Measurements from ENCODE around the gene CFAP97.
"Not testable (repeated sequence)": the region's sequence is repeated elsewhere in the genome, so short reads cannot be mapped to it uniquely, and the experiment has no call there.

Gene CFAP97

DNA sequence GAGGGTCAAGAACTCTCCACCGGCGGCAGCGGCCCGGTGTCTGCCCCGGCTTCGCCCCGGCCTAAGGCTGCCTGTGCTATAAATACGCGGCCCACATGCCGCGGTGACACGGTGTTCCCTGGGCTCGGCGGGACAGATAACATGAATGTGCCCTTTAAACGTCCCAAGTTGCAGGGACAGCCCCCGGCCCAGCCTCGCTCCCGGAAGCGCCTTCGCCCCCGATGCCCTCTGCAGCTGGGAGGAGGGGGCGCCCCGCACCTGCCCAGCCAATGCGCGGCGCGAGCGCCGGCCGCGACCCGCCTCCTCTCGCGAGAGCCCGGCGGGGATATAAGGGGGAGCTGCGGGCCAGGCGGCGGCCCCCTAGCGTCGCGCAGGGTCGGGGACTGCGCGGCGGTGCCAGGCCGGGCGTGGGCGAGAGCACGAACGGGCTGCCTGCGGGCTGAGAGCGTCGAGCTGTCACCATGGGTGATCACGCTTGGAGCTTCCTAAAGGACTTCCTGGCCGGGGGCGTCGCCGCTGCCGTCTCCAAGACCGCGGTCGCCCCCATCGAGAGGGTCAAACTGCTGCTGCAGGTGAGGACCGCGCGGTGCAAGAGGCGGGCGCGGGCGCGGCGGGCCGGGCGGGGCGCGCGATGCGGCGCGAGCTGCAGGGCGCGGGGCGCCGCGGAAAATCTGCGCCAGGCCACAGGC is 60.7 kb downstream of the CFAP97 start, which contains the start of gene SLC25A4:
Gene SLC25A4, plus strand, starts transcription at position 355 of the 689 bp plus-strand sequence. Its CDS starts 107 bp downstream, at position 462.
- DNase-seq (ENCODE audit: low read depth, low spot score) = peak; percentile 70

DNA sequence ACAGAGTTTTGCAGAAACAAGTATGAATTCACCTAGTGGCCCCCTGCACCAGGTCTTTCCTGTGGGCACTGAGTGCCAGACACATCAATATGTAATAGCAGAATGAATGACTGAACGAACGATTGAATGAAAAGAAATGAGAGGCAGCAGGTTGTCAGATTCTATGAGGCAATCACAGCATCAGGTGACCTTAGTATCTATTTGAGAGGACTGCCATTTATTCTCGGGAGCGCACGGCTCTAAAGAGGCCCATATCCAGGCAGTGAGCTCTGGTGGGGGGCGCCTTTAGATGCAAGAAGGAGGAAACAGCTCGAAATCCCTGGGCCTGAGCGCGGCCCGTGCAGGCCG is 61.3 kb downstream of the CFAP97 start:
- DNase-seq (ENCODE audit: low read depth, low spot score) = no peak

DNA sequence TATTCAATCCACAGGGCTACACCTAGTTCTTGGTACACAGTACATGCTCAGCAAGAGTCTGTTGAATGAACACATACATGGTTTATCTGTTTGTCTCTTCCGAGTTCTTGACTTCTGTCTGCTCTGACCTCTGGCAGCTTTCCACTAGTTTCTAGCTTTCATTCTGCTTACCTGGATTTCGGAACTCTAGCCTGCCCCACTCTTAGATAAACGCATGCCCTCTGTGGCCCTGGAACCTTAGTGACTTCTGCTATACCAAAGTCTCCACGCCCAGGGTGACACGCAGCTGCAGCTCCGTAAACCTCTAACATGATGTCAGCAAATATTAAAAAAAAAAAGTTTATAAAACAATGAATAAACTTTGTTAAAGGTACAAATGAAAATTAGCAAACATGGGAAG is 62.0 kb downstream of the CFAP97 start:
- no peak for DNase-seq (ENCODE audit: low read depth, low spot score)

DNA sequence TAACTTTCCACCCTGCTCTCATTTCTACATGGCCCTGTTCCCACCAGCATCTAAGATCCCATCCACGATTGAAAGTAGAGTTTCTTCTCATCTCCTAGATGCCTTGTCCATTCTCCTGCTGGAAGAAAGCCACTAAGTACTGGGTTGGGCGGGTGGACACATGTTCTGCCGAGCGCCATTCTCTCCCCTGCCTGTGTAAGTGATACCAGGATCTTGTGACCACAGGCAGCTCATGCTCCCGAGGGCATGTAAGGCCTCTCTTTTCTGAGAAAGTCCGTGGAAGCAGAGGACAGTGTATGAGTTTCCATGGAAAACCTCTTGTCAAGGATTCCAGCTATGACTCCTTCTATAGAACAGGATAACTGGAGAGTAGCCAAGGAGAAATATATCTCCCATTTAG is 64.1 kb downstream of the CFAP97 start:
- DNase-seq (ENCODE audit: low read depth, low spot score) = no peak

DNA sequence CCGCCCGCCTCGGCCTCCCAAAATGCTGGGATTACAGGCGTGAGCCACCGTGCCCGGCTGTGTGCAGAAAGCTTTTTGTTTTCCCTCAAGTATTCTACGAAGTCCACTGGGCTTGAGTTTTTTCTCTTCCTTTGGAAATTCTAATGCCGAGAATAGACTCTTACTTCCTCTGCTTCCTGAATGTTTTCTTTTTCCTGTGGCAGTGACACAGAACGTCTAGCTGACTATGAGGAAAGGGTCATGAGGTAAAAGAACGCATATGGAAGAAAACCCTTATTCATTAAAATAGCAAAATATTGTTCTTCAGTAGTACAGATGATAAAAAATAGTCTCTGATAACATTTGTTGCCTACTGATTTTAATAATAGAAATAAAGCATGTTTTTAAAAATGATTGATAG is 65.6 kb downstream of the CFAP97 start:
- DNase-seq (ENCODE audit: low read depth, low spot score) = no peak

DNA sequence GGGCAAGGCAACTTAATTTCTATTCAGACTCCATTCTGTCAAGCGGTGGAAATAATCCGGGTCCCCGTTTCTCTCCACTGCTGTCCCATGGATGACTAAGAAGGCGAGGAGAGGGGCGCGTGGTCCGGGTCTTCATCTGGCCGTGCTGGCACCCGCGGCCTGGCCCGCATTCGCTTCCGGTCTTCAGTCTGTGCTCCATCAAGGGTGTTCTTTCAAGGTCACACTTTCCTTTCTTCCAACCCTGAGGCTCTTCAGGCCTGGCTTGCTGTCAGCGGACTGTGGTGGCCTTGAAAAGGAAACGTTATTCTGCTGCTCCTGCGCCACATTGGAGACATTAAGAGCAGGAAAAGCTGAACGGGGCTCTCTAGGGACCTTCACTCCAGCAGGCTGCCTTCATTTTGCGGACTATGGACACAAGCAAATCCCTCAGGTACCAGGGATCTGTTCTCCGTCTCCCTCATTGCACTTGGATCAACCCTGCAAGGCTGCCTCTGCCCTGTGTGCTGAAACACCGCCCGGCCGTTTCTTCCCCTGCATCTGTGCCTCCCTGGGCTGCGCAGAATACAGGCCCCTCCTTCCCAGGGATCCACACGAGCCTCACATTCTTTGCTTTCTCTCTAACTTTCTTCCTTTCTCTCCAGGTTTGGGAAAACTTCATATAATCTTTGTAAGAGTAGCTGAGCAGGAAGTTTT is 66.4 kb downstream of the CFAP97 start:
- DNase-seq (ENCODE audit: low read depth, low spot score) = no peak

DNA sequence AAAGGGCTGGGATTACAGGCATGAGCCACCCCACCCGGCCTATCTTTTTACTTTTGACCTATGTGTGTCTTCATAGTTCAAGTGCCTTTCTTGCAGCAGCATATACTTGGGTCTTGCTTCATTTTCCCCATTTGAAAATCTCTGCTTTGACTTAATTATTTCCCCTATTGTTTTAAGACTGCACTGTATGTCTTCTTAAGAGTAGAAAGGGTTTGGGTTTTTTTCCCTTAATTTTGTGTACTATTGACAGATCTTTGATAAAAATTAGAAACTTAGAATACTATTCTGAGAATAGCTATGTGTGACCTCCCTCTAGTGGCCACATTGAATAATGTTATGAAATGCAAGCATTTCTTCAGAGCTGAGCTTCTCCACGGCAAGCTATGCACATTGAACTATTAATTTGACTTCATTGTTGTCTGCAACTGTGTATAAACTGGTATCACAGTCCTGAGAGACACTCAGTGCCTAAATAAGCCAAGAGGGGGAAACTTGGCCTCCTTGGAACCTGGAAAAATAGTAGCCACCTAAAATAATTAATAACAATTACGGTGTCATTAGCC is 69.4 kb downstream of the CFAP97 start:
- no peak for DNase-seq (ENCODE audit: low read depth, low spot score)

DNA sequence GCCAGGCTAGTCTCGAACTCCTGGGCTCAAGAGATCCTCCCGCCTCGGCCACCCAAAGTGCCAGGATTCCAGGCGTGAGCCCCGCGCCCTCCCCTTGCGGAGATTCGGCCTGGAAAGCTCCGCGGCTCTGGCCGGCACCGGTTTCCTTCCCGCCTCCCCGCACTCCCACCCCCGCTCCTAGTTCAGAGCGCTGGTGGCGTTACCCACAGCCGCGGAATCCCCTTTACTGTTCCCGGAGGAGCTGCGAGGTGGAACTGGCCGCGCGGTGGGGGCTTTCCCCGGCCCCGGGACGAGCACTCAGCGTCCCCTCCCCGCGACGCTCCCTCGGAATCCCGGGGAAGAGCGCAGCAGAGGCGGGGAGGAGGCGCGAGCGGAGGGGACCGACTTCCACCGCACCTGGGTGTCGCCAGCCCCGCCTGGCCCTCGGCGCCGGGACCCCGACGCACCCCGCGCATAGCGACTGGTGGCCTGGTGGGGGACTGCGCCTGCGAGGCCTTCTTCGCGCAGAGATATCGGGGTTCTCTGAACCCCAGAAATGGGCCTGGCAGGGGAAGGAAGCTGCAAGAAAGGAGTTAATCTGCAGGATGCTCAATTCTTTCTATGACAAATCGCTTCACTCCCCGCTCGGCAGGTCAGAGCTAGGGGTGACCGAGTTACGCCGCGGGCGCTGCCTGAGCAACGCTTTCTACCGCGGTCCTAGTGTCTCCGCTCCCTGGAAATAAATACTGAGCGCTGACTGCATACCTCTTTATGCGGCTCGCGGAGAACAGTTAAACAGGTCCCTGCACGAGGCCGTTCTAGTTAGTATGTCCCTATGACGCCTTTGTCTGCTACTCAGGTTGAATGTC is 75.3 kb downstream of the CFAP97 start:
- no peak for DNase-seq (ENCODE audit: low read depth, low spot score)

DNA sequence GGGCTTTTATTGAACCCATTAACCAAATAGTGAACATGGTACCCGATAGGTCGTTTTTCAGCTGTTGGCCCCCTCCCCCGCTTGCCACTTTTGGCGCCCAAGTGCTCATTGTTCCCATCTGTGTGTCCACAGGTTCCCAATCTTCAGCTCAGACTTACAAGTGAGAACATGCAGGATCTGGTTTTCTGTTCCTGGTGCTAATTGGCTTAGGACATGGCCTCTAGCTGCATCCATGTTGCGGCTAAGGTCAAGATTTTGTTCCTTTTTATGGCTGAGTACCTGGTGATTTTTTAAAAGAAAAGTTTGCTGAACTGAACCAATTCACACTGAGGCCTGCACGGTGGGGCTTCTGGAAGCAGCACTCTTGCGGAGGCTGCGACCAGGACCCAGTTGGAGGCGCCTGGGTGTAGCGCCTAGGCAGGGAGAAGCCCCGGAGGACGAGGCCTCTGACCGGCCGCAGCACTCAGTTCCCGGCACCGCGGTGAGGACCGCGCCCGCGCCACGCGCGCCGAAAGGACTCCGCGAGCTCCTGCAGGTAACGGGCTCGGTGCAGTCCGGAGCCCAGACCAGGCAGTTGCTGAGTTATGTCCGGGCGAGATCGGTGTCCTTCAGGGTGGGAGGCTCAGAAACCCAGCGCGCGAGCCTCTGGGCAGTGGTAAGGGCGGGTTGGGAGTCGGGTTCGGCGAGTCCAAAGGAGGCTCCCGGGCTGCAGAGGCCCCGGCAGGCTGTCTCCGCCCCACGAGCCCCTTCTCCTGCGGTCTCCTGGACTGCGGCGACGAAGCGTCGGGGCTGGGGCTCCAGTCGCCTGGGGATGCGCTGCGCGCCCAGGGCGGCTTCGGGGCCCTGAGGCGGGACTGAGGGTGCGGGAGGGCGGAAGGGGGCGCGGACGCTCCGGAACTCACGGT is 76.5 kb downstream of the CFAP97 start:
- DNase-seq (ENCODE audit: low read depth, low spot score) = no peak

DNA sequence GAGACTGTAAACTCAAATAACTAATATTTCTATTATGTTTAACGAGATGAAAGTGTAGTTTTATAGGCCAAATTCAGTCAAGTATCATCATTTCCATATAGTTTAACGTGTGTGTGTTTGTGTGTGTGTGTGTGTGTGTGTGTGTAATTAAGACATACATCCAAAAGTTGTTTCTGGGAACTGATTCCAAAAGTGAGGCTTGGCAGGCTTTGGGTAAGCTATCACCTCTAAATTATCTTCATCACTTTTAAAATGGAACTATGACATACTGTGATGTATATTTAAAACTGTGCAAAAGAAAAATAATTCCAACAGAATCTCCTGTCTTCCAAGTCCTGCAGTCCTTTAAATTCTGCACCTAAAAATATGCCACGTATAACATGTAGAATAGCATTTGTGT is 79.8 kb downstream of the CFAP97 start:
- DNase-seq (ENCODE audit: low read depth, low spot score) = no peak

DNA sequence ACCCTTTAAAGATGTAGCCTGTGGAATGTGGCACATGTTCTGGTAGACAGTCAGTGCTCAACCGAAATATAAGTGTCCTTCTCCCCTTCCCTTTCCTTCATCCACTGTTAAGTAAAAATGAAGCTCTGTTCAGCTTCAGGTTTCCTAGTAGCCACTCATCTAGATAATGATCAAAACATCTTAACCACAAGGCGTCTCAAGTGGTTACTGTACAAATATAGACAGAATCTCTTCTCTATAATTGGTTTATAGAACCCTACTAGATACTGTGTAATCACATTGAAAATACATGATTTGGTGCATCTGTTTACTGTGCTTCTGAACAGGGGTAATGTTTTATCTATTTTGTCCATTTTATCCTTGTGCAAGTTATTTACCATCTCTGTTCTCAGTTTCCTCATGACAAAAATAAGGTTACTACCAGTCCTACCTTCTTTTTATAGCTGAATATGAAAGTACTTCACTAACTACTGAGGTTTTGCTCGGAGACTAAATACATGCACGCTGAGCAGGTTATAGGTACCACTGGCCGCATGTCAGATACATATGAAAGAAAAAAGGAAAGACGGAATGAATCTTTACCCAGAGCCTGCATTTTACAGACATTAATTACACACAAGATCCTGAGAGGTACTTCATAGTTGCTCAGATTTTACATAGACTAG is 81.0 kb downstream of the CFAP97 start:
- no peak for DNase-seq (ENCODE audit: low read depth, low spot score)

DNA sequence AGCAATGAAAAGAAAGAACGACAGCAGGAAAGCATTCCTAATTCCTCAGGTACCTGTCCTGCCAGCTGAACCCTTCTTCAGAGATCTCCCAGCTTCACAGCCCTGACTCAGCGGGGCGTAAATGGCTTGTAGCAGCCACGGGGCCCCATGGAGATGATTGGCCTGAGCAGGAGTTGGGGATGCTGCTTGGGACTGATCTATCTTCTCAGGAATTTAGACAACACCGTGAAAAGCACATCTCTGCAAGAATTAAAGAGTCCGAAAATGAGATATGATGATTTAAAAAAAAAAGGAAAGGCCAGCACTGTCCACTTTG is 83.2 kb downstream of the CFAP97 start:
- no peak for DNase-seq (ENCODE audit: low read depth, low spot score)

DNA sequence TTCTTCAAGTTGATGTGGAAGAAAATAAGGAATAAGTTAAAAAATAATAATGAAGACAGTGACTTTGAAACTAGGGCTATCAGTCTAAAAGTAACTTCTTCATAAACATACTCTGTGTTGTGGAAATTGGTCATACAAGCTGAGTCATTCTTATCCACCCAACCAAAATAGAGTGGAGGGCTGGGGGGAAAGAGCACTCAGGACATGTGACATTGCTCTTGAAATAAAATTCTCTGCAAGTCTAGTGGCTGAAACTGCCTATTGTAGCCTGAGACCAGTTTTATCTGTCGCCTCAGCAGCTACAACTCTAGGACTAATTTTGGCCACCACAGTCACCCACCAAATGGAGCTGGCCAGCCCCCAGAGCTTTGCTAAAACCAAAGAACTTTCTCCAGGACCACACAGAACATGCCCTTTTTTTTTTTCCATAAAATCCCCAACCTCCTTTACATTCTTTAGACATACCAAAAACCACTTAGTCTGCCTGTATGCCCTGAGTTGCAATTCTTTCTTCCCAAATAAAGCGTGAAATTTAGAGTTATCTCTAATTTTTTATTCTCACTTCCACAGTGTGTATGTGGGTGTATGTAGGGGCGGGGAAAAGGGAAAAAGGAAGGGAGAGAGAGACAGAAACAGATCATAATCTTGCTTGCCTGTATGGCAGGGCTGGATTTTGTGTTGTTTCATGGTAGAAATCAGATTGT is 83.7 kb downstream of the CFAP97 start:
- DNase-seq (ENCODE audit: low read depth, low spot score) = no peak

DNA sequence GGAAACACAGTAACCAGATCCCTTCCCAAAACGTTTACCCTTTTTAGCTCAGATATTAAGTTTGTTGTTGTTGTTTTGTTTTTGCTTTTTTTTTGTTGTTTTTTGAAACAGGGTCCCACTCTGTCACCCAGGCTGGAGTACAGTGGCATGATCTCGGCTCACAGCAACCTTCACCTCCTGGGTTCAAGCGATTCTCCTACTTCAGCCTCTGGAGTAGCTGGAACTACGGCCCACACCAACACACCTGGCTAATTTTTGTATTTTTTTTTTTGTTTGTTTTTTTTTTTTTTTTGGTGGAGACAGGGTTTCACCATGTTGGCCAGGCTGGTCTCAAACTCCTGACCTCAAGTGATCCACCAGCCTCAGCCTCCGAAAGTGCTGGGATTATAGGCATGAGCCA is 84.3 kb downstream of the CFAP97 start:
- DNase-seq (ENCODE audit: low read depth, low spot score) = not testable (repeated sequence)

DNA sequence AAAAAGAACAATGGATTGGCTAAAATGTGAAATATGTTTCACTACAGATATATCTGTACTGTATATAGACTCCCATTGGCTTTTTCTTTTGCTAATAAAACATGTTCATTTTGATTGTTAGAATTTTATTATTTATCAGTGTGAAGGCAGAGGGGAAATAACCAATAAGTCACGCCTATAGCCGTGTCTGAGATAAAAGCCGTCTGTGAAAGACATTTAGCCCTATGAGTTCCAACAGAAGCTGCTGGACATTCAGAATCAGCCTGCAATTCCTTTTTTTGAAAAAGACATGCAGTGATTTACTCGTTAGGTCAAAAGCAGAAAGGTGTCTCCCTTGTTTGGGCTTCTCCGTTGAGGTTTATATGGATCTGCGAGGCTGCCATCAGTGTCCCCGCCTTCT is 84.9 kb downstream of the CFAP97 start:
- DNase-seq (ENCODE audit: low read depth, low spot score) = no peak

DNA sequence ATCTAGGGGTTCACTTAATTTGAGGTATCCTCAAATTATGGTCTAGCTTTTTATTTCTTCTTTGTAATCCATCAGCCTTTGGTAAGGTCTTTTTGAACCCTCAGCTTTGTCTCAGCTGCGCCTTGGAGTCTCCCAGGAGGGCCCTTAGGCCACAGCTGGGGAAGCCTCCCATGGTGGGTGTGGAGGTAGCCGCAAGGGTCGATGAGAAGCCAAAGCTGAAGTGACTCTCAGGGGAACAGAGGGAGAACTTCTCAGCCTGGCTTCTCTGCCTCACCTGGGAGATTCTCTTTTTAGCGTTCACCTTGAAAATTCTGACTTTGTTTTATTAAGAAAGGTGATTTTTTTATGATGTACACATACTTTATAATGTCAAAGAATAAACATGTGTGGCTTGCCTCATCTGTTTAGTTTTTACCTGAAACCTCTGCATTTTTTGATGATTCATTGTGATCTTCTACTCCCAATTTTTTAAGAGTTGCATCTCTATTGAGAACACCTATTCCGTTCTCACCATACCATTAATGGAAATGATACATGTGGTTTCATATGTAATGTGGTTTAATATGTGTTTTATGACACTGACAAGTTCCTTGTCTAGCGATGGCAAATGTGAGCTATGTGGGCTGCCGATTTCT is 86.4 kb downstream of the CFAP97 start:
- DNase-seq (ENCODE audit: low read depth, low spot score) = no peak

DNA sequence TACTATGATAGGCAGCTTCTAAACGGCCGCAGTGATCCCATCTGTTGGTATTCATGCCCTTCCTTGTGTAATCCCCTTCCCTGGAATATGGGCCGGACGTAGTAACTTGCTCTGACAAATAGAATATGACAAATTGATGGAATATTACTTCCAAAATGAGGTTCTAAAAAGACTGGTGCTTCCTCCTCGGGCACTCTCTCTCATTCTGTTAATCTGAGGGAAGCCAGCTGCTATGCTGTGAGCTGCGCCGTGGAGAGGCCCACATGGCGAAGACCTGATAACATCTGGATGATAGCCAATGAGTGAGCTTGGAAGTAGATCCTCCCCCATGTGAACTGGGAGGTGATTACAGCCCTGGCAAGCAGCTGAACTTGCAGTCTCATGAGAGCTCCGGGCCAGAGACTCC is 88.0 kb downstream of the CFAP97 start:
- DNase-seq (ENCODE audit: low read depth, low spot score) = no peak

DNA sequence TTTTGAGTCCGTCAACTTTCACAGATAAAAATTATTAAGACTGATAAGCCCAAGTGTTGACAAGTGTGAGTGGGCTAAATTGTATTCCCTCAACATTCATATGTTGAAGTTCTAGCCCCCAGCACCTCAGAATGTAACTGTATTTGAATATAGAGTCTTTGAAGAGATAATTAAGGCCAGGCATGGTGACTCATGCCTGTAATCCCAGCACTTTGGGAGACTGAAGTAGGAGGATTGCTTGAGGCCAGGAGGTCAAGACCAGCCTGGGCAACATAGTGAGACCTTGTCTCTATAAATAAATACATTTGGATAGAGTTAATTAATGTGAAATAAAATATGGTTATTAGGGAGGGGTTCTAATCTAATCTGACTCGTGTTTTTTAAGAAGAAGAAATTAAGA is 90.5 kb downstream of the CFAP97 start:
- no peak for DNase-seq (ENCODE audit: low read depth, low spot score)

DNA sequence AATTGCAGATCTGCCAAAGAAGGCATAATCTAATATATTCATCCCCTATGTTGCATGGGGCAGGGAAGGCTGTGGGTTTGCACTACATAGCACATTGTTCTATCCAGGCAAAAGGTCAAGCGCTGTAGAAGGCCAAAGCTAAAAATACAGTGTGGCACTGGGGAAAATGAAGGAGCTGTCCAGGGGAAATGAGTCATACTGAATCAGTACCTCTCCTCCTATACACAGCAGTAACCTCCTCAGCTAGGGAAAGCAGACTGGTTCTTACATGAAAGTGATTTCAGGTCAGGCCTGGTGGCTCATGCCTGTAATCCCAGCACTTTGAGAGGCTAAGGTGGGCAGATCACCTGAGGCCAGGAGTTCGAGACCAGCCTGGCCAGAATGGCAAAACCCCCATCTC is 91.7 kb downstream of the CFAP97 start:
- DNase-seq (ENCODE audit: low read depth, low spot score) = no peak

DNA sequence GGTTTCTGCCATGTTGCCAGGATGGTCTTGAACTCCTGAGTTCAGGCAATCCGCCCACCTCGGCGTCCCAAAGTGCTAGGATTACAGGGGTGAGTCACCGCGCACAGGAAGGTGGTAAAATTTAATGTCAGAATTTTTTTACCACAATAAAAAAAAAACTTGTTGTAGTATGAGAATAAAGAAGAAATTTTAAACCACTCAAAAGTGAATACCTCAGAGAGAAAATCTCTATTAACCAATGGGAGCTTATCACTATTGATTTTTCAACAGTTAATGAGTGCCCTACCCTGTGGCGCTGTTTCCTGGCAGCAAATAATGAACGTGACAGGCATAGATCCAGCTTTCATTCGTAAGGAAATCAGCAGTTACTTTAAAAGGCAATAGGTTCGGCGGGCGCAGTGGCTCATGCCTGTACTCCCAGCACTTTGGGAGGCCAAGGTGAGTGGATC is 93.4 kb downstream of the CFAP97 start:
- no peak for DNase-seq (ENCODE audit: low read depth, low spot score)
